Measurements from ENCODE around the gene ADGRL2.

- TF ChIP-seq NANOG (IDR thresholded peaks at IDR 0.05; ENCODE audit: borderline replicate concordance) (no peak), EZH2phosphoT487 (IDR thresholded peaks at IDR 0.05; ENCODE audit: unreplicated experiment) (no peak)
Observed at GRCh38 chr1:81921344-81921743, 120.6 kb downstream of the ADGRL2 start.
